NCI-H2081 treated with DMSO at 0.1 percent for 48 hours (cell line): ENCODE results near the gene WASF2.
"Not testable (repeated sequence)": the region's sequence is repeated elsewhere in the genome, so short reads cannot be mapped to it uniquely, and the experiment has no call there.

Experiments used
- DNase-seq: peaks from one replicate; lab custom pipeline; 2025; lab: John Stamatoyannopoulos, UW

The WASF2 gene

GRCh38 chr1:27454610-27455009, 35.4 kb downstream of the WASF2 start:
- no peak for DNase-seq

DNA sequence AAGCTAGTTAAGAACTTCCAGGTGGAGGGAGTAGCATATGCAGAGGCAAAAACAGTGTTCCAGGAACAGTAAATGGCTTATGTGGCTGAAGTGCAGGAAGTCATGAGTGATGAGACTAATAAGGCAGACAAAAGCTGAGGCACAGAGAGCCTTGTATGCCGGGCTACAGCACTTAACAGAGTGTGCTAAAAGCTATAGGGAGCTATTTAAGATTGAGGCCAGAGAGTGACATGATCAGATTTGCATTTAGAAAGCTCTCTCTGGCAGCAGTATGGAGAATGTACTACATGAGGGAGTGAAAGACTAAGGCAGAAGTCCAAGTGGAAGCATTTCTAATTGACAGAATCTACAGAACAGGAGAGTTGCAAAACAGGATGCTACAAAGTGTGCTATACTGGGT, 38.6 kb downstream of the WASF2 start:
- no peak for DNase-seq

DNA sequence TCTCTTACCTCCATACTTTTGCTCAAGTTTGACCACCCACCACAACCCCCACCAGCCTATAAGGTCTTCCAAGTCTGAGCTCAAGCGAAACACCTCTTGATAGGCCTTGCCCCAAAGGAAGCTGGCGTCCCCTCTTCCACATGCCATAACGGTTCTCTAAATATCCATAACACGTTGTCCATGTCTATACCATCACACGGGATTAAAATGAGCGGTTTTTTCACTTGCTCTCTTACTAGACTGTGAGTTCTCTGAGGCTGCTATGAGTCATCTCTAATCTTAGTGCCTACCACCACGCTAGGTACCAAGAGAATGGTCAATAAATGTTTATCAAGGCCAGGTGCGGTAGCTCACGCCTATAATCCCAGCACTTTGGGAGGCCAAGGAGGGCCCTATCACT, 41.0 kb downstream of the WASF2 start:
- DNase-seq, result no peak

- DNase-seq, result no peak
These were observed 42.1 kb downstream of the WASF2 start for GRCh38 chr1:27447883-27448282.

DNA sequence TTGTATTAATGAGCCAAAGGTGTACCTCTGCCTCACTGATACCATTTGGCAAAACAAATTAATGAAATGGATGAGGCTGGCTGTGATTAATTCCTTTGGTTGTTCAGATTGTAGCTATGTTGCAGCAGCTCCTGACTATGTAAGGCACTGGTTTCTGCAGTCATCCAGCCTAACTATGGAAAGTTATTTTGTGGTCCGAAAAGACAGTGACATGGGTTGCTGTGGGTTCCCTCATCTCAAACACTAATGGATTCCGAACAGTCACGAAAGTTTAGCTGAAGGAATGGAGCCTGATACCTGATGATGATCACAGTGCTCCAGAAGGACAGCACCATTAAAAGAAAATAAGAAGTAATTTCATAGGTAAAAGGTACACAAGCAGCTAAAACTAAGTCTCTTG, 42.6 kb downstream of the WASF2 start:
- no peak for DNase-seq

DNA sequence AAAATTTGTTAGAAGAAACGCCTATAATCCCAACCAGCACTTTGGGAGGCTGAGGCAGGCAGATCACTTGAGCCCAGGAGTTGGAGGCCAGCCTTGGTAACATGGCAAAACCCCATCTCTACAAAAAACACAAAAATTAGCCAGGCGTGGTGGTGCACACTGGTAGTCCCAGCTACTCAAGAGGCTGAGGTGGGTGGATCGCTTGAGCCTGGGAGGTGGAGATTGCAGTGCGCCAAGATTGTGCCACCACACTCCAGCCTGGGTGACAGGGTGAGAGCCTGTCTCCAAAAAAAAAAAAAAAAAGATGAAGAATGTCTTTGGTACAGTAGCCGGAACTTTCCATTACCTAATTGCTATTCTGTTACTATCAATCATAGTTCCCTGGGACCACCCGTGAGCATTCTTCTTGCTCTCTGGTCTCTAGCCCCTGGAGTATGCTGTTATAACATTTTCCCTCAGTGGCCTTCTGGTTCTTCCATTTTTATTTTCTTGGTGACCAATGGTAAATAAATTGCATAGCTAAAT, 43.4 kb downstream of the WASF2 start:
- no peak for DNase-seq

DNA sequence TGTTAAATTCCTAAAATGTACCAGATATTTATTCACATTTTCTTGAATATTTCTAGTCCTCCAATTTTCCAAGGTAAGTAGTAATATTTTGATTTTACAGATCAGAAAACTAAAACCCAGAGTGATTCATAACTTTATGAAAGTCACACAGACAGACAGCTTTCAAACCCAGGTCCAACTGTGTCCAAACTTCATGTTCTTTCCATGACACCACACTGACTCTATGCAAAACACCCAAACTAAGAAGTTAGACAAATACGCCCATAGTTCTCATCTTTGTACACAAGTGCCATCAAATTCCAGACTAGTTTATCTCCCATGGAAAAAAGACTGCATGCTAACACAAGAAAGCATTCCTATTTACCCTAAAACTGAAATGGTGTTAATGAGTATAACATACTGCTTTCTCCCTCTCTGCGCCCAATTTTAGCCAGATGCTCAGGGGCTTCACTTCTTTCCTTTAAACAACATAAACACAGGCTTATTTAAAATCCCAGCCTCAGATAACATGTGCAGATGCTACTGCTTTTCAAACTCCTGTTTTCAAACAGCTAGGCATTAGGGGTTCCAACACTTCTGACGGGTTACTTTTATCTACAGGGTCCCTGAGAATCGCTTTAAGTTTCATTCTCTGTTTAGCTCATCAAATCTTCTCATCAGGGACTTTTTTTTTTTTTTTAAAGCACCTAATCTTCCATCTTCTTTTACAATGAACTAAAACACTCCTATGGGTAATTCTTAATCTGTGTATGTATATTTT, 44.6 kb downstream of the WASF2 start:
- no peak for DNase-seq

DNA sequence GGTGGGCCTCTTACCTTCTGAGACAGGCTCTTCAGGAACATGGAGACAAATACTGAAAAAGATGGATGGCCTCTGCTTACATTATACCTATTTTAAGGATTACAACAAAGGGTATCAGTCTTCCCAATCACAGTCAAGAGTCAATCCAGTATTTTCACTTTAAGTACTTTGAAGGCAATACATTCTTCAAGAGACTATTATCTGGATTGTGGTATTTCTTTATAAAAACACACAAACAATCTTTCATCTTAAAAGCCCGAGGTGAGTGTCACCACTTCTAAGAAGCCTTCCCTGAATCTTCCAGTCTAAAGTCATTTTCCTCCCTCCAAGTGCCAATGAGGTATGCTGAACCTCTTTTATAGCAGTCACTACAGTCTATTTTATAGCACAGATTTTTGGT, 45.3 kb downstream of the WASF2 start:
- no peak for DNase-seq

GRCh38 chr1:27439150-27439549, 50.8 kb downstream of the WASF2 start:
- DNase-seq, result no peak

GRCh38 chr1:27438621-27439061, 51.3 kb downstream of the WASF2 start:
- no peak for DNase-seq

DNA sequence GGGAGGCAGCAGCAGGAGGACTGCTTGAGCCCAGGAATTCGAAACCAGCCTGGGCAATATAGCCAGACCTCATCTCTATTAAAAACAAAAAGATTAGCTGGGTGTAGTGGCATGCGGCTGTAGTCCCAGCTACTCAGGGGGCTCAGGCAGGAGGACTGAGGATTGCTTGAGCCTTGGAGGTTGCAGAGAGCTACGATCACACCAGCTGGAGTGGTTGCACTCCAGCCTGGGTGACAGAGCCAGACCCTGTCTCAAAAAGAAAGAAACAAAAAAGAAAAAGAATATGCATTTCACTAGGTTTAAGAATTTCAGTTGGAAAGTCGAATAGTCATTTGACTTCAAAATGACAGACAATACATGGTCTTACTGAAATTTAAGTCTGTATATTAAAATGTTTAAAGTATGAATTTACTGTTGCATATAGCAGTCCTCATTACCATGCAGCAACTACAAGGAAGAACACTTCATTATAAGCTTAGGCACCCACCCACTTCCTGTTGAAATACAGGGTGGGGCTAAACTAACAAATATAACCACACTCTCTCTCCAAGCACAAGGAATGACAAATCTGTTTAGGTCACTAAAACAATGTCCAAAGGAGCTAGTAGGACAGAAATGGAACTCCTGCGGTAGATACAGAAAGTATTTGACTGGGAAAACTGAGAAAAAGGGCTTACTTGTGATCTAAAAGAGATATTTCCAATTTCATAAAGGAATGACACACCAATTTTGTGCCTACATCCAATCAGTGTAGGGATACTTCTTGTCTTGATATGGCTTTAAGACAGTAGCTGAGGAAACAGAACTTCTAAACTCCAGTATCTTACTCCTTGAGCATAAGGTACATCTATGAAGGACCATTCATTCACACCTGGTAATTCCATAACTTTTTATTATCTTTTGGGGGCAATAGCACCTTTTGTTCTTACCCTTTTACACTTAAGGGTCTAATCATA, 53.5 kb downstream of the WASF2 start:
- no peak for DNase-seq

GRCh38 chr1:27435566-27436203, 54.3 kb downstream of the WASF2 start:
- no peak for DNase-seq

GRCh38 chr1:27433706-27434105, 56.3 kb downstream of the WASF2 start:
- DNase-seq, result no peak

GRCh38 chr1:27432725-27433124, 57.2 kb downstream of the WASF2 start:
- DNase-seq, result not testable (repeated sequence)

DNA sequence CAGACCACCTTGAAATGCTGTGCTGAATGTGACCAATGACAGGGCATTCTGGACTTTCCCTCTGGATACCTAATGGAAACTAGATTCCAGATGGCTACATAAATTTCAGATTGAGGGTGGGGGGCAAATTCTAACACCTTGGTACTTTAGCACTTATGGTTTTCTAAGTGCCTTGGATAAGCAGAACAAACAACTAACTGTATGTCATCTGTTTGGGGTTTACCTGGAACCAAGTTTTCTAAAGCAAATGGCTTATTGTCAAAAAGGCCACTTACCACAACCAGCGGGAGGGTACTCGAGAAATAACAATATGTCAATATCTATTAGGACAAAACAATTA, 58.4 kb downstream of the WASF2 start:
- DNase-seq, result no peak

GRCh38 chr1:27430903-27431600, 58.9 kb downstream of the WASF2 start:
- no peak for DNase-seq

GRCh38 chr1:27429029-27429425, 60.9 kb downstream of the WASF2 start:
- no peak for DNase-seq

- peak; percentile 18 for DNase-seq
These were observed 61.5 kb downstream of the WASF2 start for GRCh38 chr1:27428316-27429028.

DNA sequence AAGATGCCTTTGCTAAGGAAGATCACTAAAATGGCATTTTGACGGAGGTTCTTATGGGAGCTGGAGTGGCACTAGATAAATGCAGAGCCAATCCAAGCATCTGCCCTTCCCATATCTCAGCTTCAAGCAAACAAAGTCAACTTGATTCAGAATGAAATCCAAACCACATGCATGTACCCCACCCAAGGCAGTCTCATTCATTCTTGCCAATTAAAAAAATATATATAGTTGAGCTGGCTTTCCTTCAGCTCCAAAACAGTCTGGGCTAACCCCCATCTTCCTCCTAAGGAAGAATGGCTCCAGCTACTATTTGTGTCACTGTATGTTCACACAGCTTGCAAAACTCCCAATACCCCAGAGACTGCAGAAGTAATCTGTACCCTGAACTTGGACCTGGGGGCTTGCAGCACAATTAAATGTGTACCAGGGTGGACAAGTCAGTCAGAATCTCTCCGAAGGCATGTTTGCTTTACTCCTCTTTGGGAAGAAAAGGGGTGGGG, 62.1 kb downstream of the WASF2 start:
- DNase-seq, result no peak

- DNase-seq, result no peak
These were observed 62.6 kb downstream of the WASF2 start for GRCh38 chr1:27427329-27427728.

GRCh38 chr1:27423709-27424108, 66.3 kb downstream of the WASF2 start:
- DNase-seq, result no peak
